ENCODE measurements around the gene EIPR1. TPM values are rescaled to one million over a fixed set of nuclear protein-coding genes. Genes with fewer than 3 reads are reported as not detected.

Gene EIPR1
- total and polyA plus RNA-seq, 10 of the 15 experiments (the other 5 are each of a cell fraction or from before 2014, with no cell fraction given): 23.6 to 61.2 (median 42.2) TPM

DNA sequence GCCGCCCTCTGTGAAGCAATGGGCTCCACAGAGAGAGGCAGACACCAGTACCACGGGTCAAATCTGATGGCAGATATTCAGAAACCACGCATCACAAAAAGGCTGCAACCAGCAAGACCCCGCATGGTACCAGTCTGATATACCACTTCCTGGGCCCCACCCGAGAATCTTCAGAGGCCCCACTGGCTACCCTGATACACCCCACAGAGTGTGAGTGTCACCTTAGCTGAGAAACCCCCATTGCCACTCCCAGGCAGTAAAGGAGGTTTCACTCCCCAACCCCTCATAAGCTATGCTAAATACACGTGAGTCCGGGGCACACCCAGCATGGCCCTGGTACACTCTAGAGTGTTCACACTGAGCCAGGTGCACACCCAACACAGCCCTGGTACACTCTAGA is 160.0 kb downstream of the EIPR1 start:
- ChIA-PET POLR2A (no interaction called here), RAD21 (ENCODE audit: unreplicated experiment) (interaction anchor here (1.0 kb wide), 1 partner anchor 10 kb away, joined by 3 read pairs; no protein-coding TSS in a partner anchor), SMC1A (ENCODE audit: uncharacterized antibody, unreplicated experiment) (interaction anchor here (1.9 kb wide), 1 partner anchor 11 kb away, joined by 5 read pairs; no protein-coding TSS in a partner anchor), CTCF (no interaction called here)
- ATAC-seq (no peak), DNase-seq (ENCODE audit: low read depth, low spot score) (no peak), FAIRE-seq (no peak)
- Histone ChIP-seq H3K27ac (ENCODE audit: control insufficient read depth, insufficient read depth) (no peak overlapping the region), H3K9ac (ENCODE audit: control insufficient read depth, insufficient read depth, low read length) (no peak overlapping the region), H3K79me2 (ENCODE audit: control insufficient read depth, insufficient read depth, low read length) (peaks cover 5% of the 10 kb centered on the region), H3K27me3 (replicated peaks in 1 of 2; ENCODE audit: control insufficient read depth in 2 of 2, insufficient read depth in 2 of 2, low read length in 1 of 2) (no peaks in the 10 kb centered on the region), H3K9me3 (replicated peaks; ENCODE audit: control insufficient read depth, insufficient read depth, low read length) (peaks cover 9% of the 10 kb centered on the region), H3K36me3 (ENCODE audit: control insufficient read depth in 2 of 2, insufficient read depth in 2 of 2, low read length in 1 of 2) (peaks cover 0 to 3% of the 10 kb centered on the region in 2 experiments; a peak in 1 of 4 replicates), H3K4me1 (ENCODE audit: control insufficient read depth, insufficient read depth, low read length) (peaks cover 9% of the 10 kb centered on the region), H4K20me1 (ENCODE audit: control insufficient read depth, insufficient read depth) (no peaks in the 10 kb centered on the region), H3K4me2 (ENCODE audit: control insufficient read depth, insufficient read depth) (no peak overlapping the region), H2AFZ (ENCODE audit: control insufficient read depth, low read depth, low read length) (no peak overlapping the region), H3K4me3 (no peak overlapping the region)
- no TSS peak for BruUV-seq (replicated peaks)
- WGBS (ENCODE audit: insufficient coverage, insufficient replicate concordance, low lambda C conversion rate, missing lambda C conversion rate): 83% methylated on average over 7 of the region's 7 CpGs
- intact Hi-C loops (cut with micrococcal nuclease; ENCODE audit: unreplicated experiment): no loop called here
- in situ Hi-C loops (cut with MboI): no loop called here
- TF ChIP-seq, protein P1, sequence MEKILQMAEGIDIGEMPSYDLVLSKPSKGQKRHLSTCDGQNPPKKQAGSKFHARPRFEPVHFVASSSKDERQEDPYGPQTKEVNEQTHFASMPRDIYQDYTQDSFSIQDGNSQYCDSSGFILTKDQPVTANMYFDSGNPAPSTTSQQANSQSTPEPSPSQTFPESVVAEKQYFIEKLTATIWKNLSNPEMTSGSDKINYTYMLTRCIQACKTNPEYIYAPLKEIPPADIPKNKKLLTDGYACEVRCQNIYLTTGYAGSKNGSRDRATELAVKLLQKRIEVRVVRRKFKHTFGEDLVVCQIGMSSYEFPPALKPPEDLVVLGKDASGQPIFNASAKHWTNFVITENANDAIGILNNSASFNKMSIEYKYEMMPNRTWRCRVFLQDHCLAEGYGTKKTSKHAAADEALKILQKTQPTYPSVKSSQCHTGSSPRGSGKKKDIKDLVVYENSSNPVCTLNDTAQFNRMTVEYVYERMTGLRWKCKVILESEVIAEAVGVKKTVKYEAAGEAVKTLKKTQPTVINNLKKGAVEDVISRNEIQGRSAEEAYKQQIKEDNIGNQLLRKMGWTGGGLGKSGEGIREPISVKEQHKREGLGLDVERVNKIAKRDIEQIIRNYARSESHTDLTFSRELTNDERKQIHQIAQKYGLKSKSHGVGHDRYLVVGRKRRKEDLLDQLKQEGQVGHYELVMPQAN (conservative IDR thresholded peaks at IDR 0.05): no peak
- TF ChIP-seq POLR2AphosphoS2 (IDR thresholded peaks at IDR 0.05; ENCODE audit: low read depth, low read length): no peak
- TF ChIP-seq, protein P2, sequence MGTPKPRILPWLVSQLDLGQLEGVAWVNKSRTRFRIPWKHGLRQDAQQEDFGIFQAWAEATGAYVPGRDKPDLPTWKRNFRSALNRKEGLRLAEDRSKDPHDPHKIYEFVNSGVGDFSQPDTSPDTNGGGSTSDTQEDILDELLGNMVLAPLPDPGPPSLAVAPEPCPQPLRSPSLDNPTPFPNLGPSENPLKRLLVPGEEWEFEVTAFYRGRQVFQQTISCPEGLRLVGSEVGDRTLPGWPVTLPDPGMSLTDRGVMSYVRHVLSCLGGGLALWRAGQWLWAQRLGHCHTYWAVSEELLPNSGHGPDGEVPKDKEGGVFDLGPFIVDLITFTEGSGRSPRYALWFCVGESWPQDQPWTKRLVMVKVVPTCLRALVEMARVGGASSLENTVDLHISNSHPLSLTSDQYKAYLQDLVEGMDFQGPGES (IDR thresholded peaks at IDR 0.05): no peak
- TF ChIP-seq, protein P3, sequence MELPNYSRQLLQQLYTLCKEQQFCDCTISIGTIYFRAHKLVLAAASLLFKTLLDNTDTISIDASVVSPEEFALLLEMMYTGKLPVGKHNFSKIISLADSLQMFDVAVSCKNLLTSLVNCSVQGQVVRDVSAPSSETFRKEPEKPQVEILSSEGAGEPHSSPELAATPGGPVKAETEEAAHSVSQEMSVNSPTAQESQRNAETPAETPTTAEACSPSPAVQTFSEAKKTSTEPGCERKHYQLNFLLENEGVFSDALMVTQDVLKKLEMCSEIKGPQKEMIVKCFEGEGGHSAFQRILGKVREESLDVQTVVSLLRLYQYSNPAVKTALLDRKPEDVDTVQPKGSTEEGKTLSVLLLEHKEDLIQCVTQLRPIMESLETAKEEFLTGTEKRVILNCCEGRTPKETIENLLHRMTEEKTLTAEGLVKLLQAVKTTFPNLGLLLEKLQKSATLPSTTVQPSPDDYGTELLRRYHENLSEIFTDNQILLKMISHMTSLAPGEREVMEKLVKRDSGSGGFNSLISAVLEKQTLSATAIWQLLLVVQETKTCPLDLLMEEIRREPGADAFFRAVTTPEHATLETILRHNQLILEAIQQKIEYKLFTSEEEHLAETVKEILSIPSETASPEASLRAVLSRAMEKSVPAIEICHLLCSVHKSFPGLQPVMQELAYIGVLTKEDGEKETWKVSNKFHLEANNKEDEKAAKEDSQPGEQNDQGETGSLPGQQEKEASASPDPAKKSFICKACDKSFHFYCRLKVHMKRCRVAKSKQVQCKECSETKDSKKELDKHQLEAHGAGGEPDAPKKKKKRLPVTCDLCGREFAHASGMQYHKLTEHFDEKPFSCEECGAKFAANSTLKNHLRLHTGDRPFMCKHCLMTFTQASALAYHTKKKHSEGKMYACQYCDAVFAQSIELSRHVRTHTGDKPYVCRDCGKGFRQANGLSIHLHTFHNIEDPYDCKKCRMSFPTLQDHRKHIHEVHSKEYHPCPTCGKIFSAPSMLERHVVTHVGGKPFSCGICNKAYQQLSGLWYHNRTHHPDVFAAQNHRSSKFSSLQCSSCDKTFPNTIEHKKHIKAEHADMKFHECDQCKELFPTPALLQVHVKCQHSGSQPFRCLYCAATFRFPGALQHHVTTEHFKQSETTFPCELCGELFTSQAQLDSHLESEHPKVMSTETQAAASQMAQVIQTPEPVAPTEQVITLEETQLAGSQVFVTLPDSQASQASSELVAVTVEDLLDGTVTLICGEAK (IDR thresholded peaks at IDR 0.05; ENCODE audit: borderline replicate concordance): no peak
- no peak for TF ChIP-seq GATAD2B (conservative IDR thresholded peaks at IDR 0.05; ENCODE audit: low read depth)
- no peak for TF ChIP-seq FOS (IDR thresholded peaks at IDR 0.05; ENCODE audit: borderline replicate concordance, extremely low read depth, insufficient read length)
- TF ChIP-seq, protein P4, sequence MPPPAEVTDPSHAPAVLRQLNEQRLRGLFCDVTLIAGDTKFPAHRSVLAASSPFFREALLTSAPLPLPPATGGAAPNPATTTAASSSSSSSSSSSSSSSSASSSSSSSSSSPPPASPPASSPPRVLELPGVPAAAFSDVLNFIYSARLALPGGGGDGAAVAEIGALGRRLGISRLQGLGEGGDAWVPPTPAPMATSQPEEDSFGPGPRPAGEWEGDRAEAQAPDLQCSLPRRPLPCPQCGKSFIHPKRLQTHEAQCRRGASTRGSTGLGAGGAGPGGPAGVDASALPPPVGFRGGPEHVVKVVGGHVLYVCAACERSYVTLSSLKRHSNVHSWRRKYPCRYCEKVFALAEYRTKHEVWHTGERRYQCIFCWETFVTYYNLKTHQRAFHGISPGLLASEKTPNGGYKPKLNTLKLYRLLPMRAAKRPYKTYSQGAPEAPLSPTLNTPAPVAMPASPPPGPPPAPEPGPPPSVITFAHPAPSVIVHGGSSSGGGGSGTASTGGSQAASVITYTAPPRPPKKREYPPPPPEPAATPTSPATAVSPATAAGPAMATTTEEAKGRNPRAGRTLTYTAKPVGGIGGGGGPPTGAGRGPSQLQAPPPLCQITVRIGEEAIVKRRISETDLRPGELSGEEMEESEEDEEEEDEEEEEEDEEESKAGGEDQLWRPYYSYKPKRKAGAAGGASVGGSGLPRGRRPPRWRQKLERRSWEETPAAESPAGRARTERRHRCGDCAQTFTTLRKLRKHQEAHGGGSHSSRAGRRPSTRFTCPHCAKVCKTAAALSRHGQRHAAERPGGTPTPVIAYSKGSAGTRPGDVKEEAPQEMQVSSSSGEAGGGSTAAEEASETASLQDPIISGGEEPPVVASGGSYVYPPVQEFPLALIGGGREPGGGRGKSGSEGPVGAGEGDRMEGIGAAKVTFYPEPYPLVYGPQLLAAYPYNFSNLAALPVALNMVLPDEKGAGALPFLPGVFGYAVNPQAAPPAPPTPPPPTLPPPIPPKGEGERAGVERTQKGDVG (CRISPR knock-in tag; IDR thresholded peaks at IDR 0.05): no peak
- TF ChIP-seq CBX5 (IDR thresholded peaks at IDR 0.05; ENCODE audit: low read depth): no peak
- no peak for TF ChIP-seq SMARCA5 (IDR thresholded peaks at IDR 0.05)
- TF ChIP-seq CTCF (IDR thresholded peaks at IDR 0.05 in 2 of 3, conservative IDR thresholded peaks at IDR 0.05 in 1 of 3; ENCODE audit: control insufficient read depth in 2 of 3, extremely low read depth in 1 of 3, insufficient read depth in 1 of 3, low read depth in 3 of 3, low read length in 3 of 3): no peak
